Lower leg skin (tissue), 3 donors: ENCODE measurements around the gene DTD1.

ENCODE experiments used
- CTCF ChIP-seq, 3 donors: fragments of 450-650 bp; IDR thresholded peaks; one replicate each; pipeline ENCODE4 v1.5.1; 2016; ENCODE audit warnings: antibody characterized with exemption in 3 of 3, mild to moderate bottlenecking in 3 of 3, moderate library complexity in 2 of 3
- POLR2A ChIP-seq, 2 donors: fragments of 450-650 bp; IDR thresholded peaks; one replicate each; pipeline ENCODE4 v1.6.1; 2016 to 2017; ENCODE audit warnings: antibody characterized with exemption in 2 of 2, mild to moderate bottlenecking in 1 of 2, moderate library complexity in 1 of 2

- TF ChIP-seq CTCF (IDR thresholded peaks at IDR 0.05): no peak
- TF ChIP-seq POLR2A (IDR thresholded peaks at IDR 0.05): no peak
These were observed 159.2 kb downstream of the DTD1 start for GRCh38 chr20:18747090-18747489.
